Measurements from ENCODE around the gene MYL4. TPM values are rescaled to one million over a fixed set of nuclear protein-coding genes. Genes with fewer than 3 reads are reported as not detected.

Gene MYL4
- total RNA-seq, 1 experiment from 2014 or later = 0.66 TPM

- no peak overlapping the region for H3K14ac ChIP-seq (ENCODE audit: insufficient read depth, low read length)
- Mint-ChIP-seq H3K4me1 (peaks cover 17 to 19% of the 10 kb centered on the region in 2 experiments), H3K27ac (no peak overlapping the region), H3K27me3 (ENCODE audit: low read depth) (no peaks in the 10 kb centered on the region; the same call in 1 of the 2 replicates), H3K4me3 (peak overlapping the region; percentile 95 to 99), H3K9me3 (no peaks in the 10 kb centered on the region; a peak in 1 of 5 replicates), H3K36me3 (ENCODE audit: insufficient read depth in 1 of 3, low read depth in 3 of 3) (no peaks in the 10 kb centered on the region)
- no peak overlapping the region for H4K5ac ChIP-seq (ENCODE audit: insufficient read length, low read depth, low read length)
- no peaks in the 10 kb centered on the region for H3K4me1 ChIP-seq (ENCODE audit: insufficient read depth, low read length)
- no peak overlapping the region for H2BK15ac ChIP-seq (ENCODE audit: low read depth, low read length)
- no peak for DNase-seq
- H3K9ac ChIP-seq (ENCODE audit: extremely low read depth, insufficient read length, low read length) = peak overlapping the region; percentile 25
- WGBS (ENCODE audit: extremely low coverage, insufficient read length, low lambda C conversion rate) = no CpG with 5 or more reads among the region's 5 CpGs
- H3K79me2 ChIP-seq (ENCODE audit: insufficient read depth, low read length) = peaks cover 9% of the 10 kb centered on the region; the same call in 1 of the 2 replicates
- no peak overlapping the region for H4K8ac ChIP-seq (replicated peaks; ENCODE audit: insufficient read length, low read depth, low read length)
- H2AK5ac ChIP-seq (ENCODE audit: insufficient read length, low read length) = no peak overlapping the region
- no peak overlapping the region for H3T11ph ChIP-seq (ENCODE audit: low read length)
- peak overlapping the region; percentile 5 for H2AFZ ChIP-seq (ENCODE audit: low read length)
- H3K79me1 ChIP-seq (ENCODE audit: insufficient read depth, low read depth, low read length, poor library complexity, severe bottlenecking) = no peaks in the 10 kb centered on the region
- peak overlapping the region; percentile 44 for H3K4me2 ChIP-seq (ENCODE audit: insufficient read depth, insufficient read length, low read length)
- no peak overlapping the region for H3K18ac ChIP-seq (ENCODE audit: insufficient read length, low read depth, low read length)
- no peak overlapping the region for H3K4ac ChIP-seq (ENCODE audit: low read depth, low read length)
- H2BK12ac ChIP-seq (ENCODE audit: insufficient read length, low read depth, low read length) = no peak overlapping the region
- no peak overlapping the region for H3K27ac ChIP-seq (ENCODE audit: insufficient read length, low read depth, low read length)
- no peak for TF ChIP-seq CTCF (conservative IDR thresholded peaks at IDR 0.05)
- no peak overlapping the region for H2BK120ac ChIP-seq (ENCODE audit: low read depth, low read length, poor library complexity, severe bottlenecking)
- peaks cover 7% of the 10 kb centered on the region for H3K23me2 ChIP-seq (ENCODE audit: insufficient read length, low read depth, low read length, poor library complexity, severe bottlenecking)
- no peaks in the 10 kb centered on the region for H4K20me1 ChIP-seq (ENCODE audit: control insufficient read depth, insufficient read depth, insufficient read length)
- no peak overlapping the region for H4K91ac ChIP-seq (ENCODE audit: insufficient read length, low read depth, low read length)
- no peak overlapping the region for H3K56ac ChIP-seq (ENCODE audit: insufficient read length, low read depth, low read length)
- H3K23ac ChIP-seq (ENCODE audit: insufficient read length, low read depth, low read length) = no peak overlapping the region
- H2BK20ac ChIP-seq (ENCODE audit: low read depth, low read length, poor library complexity, severe bottlenecking) = no peak overlapping the region
- H3K9me3 ChIP-seq (ENCODE audit: control insufficient read depth, low read depth, low read length) = no peaks in the 10 kb centered on the region
- H2BK5ac ChIP-seq (ENCODE audit: insufficient read length, low read length) = no peak overlapping the region
- no peaks in the 10 kb centered on the region; the same call in 1 of the 2 replicates for H3K27me3 ChIP-seq (ENCODE audit: insufficient read depth, low read length)
These were observed 19.4 kb upstream of the MYL4 start for GRCh38 chr17:47189732-47190237.
